ENCODE measurements around the gene RSPH1. TPM values are rescaled to one million over a fixed set of nuclear protein-coding genes. Genes with fewer than 3 reads are reported as not detected.

The RSPH1 gene
- total and polyA plus RNA-seq, 2 of the 4 experiments (the other 2 are of a cell fraction) = not detected

DNA sequence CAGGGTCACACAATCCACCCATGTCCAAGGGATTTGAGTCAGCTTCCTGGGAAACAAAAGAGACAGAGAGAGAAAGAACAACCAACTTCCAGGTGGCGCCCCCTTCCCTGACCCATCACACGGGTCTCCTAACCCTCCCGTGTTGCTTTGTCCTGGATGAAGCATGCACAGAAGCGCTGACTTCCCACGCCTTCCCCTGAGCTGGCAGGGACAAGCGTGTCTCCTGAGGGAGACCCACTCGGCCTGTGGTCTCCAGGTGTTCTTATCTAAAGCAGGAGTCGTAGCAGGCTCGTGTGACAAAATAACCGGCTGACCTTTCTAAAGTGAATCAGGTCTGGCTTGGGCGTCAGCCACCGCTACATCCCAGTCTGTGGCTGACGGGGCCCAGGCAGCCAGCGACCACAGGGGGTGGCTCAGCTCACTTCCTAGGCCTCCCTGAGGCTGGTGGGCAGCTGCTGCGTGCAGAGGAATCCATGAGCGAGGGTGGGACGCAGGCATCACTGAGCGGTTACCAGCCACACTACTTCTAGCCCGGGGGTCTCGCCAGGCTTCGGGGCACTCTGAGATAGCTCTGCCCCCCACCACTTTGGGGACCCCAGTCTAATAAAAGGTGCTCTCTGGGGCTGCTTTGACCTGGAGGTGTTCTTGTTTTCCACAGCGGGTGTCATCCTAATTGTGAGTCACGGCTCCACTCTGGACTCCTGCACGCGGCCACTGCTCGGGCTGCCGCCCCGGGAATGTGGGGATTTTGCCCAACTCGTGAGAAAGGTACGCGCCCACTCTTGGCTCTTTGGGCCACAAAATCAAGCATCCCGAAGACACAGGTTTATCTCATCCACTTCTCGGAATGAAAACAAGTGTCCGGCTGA, 51.9 kb downstream of the RSPH1 start:
- H3K23ac ChIP-seq (ENCODE audit: low read depth, low read length) = no peak overlapping the region
- no peak overlapping the region for H4K8ac ChIP-seq (ENCODE audit: low read depth in 2 of 2, low read length in 2 of 2)
- dilution Hi-C loops (cut with HindIII; ENCODE audit: low sequenced_read_pairs, unreplicated experiment) = no loop called here
- intact Hi-C loops (cut with micrococcal nuclease) = no loop called here
- no peak overlapping the region for H2AK5ac ChIP-seq (ENCODE audit: low read depth, low read length)
- H2BK15ac ChIP-seq (ENCODE audit: low read depth, low read length) = no peak overlapping the region
- H3K9ac ChIP-seq (ENCODE audit: low read depth, low read length) = no peak overlapping the region
- no peaks in the 10 kb centered on the region; the same call in 1 of the 2 replicates for H3K27me3 ChIP-seq (ENCODE audit: control insufficient read depth, insufficient read depth, low read length)
- ATAC-seq (ENCODE audit: low read depth) (no peak), DNase-seq (no peak)
- H2BK5ac ChIP-seq (ENCODE audit: low read depth, low read length, poor library complexity, severe bottlenecking) = no peak overlapping the region
- H2AFZ ChIP-seq (replicated peaks; ENCODE audit: low read length, poor library complexity) = no peak overlapping the region
- H3K79me1 ChIP-seq (ENCODE audit: low read depth in 1 of 2, low read length in 2 of 2) = no peaks in the 10 kb centered on the region
- H4K91ac ChIP-seq (ENCODE audit: insufficient read depth, low read depth, low read length) = no peak overlapping the region
- no peak overlapping the region for H2BK120ac ChIP-seq (ENCODE audit: low read depth, low read length)
- no peaks in the 10 kb centered on the region for H3K4me1 ChIP-seq (ENCODE audit: control insufficient read depth, insufficient read depth, low read length)
- no peak overlapping the region for H2BK20ac ChIP-seq (ENCODE audit: low read depth, low read length)
- ChIA-PET POLR2A (ENCODE audit: unreplicated experiment) (no interaction called here), CTCF (no interaction called here)
- no peak overlapping the region for H3K18ac ChIP-seq (ENCODE audit: low read depth, low read length)
- no peak overlapping the region for H2AK9ac ChIP-seq (replicated peaks; ENCODE audit: low read depth, low read length, poor library complexity)
- in situ Hi-C loops (cut with MboI; ENCODE audit: low sequenced_read_pairs) = no loop called here
- H4K20me1 ChIP-seq (ENCODE audit: insufficient read depth, low read length) = no peaks in the 10 kb centered on the region
- no peaks in the 10 kb centered on the region for H3K36me3 ChIP-seq (ENCODE audit: control insufficient read depth, insufficient read depth, low read length)
- 65% methylated on average over 17 of the region's 34 CpGs; no CpG with 5 or more reads in 1 of the 2 experiments for WGBS, 2 experiments (ENCODE audit: extremely low coverage in 2 of 2, insufficient read length in 1 of 2)
- H3K9me1 ChIP-seq (ENCODE audit: insufficient read depth, low read length) = no peaks in the 10 kb centered on the region
- no peaks in the 10 kb centered on the region for H3K9me3 ChIP-seq (ENCODE audit: control insufficient read depth, insufficient read depth, low read length)
- H3K14ac ChIP-seq (replicated peaks; ENCODE audit: low read depth, low read length) = no peak overlapping the region
- H3K27ac ChIP-seq (ENCODE audit: insufficient read depth, low read length) = no peak overlapping the region
- no peak overlapping the region for H3K56ac ChIP-seq (ENCODE audit: extremely low read depth, insufficient read depth, low read length)
- H3K4me2 ChIP-seq (ENCODE audit: low read depth, low read length) = no peak overlapping the region
- no TSS peak for BruUV-seq (replicated peaks)
- no peak overlapping the region for H3K4me3 ChIP-seq (ENCODE audit: insufficient read depth, low read depth, low read length)
- H3K4ac ChIP-seq (ENCODE audit: low read depth, low read length) = no peak overlapping the region
- no peak overlapping the region for H4K5ac ChIP-seq (ENCODE audit: low read depth, low read length)
- TF ChIP-seq MAFK (IDR thresholded peaks at IDR 0.05; ENCODE audit: low read depth, low read length) (no peak), RCOR1 (IDR thresholded peaks at IDR 0.05; ENCODE audit: insufficient replicate concordance, low read length) (no peak), USF2 (IDR thresholded peaks at IDR 0.05; ENCODE audit: low read depth, low read length) (no peak), RFX5 (IDR thresholded peaks at IDR 0.05; ENCODE audit: low read depth, low read length) (no peak), MXI1 (IDR thresholded peaks at IDR 0.05; ENCODE audit: borderline replicate concordance, low read depth, low read length) (no peak), POLR2A (IDR thresholded peaks at IDR 0.05; ENCODE audit: low read depth, low read length) (no peak), MAZ (IDR thresholded peaks at IDR 0.05; ENCODE audit: borderline replicate concordance, low read depth, low read length) (no peak), FOS (IDR thresholded peaks at IDR 0.05; ENCODE audit: low read depth, low read length) (no peak), RAD21 (IDR thresholded peaks at IDR 0.05; ENCODE audit: low read length) (no peak), NFE2L2 (IDR thresholded peaks at IDR 0.05; ENCODE audit: low read depth, low read length) (no peak), CTCF (conservative IDR thresholded peaks at IDR 0.05; ENCODE audit: low read depth, low read length) (no peak), CHD1 (IDR thresholded peaks at IDR 0.05; ENCODE audit: low read depth, low read length) (no peak), BHLHE40 (IDR thresholded peaks at IDR 0.05; ENCODE audit: low read depth, low read length) (no peak), SMC3 (IDR thresholded peaks at IDR 0.05; ENCODE audit: low read depth, low read length) (no peak), ELK1 (IDR thresholded peaks at IDR 0.05; ENCODE audit: borderline replicate concordance, low read depth, low read length) (no peak)

Data from IMR-90 (cell line).